Esophagus (tissue), 2 donors: ENCODE results near the gene ATP8B3. TPM values are rescaled to one million over a fixed set of nuclear protein-coding genes. Genes with fewer than 3 reads are reported as not detected.

ENCODE experiments used
- H3K27ac ChIP-seq, 2 donors: one replicate each; pipeline ENCODE4 v1.5.1; 2013; ENCODE audit warnings: low read depth in 2 of 2, mild to moderate bottlenecking in 2 of 2, inconsistent platforms in 1 of 2, low read length in 1 of 2, moderate library complexity in 1 of 2
- H3K27me3 ChIP-seq, 2 donors: one replicate each; pipeline ENCODE4 v1.6.1; 2013; ENCODE audit warnings: low read length in 2 of 2, control low read depth in 1 of 2, mild to moderate bottlenecking in 1 of 2; ENCODE audit not compliant: insufficient read depth in 2 of 2, control insufficient read depth in 1 of 2
- H3K36me3 ChIP-seq, 2 donors: one replicate each; pipeline ENCODE4 v1.6.1; 2013; ENCODE audit warnings: low read length in 1 of 2; ENCODE audit not compliant: control insufficient read depth in 2 of 2, insufficient read depth in 2 of 2
- H3K4me1 ChIP-seq, 2 donors: one replicate each; pipeline ENCODE4 v1.6.1; 2013; ENCODE audit warnings: low read length in 1 of 2; ENCODE audit not compliant: control insufficient read depth in 2 of 2, insufficient read depth in 2 of 2
- H3K4me3 ChIP-seq, 2 donors: one replicate each; pipeline ENCODE4 v1.5.1; 2013; ENCODE audit warnings: low read length in 2 of 2, mild to moderate bottlenecking in 2 of 2, low read depth in 1 of 2, moderate library complexity in 1 of 2
- H3K9me3 ChIP-seq, 2 donors: one replicate each; pipeline ENCODE4 v1.6.1; 2013; ENCODE audit warnings: mild to moderate bottlenecking in 2 of 2, low read depth in 1 of 2, low read length in 1 of 2, moderate library complexity in 1 of 2; ENCODE audit not compliant: control insufficient read depth in 2 of 2, insufficient read depth in 1 of 2
- WGBS, 2 donors: extraction: QIAGEN DNeasy Blood & Tissue Kit; methylation state at CpG; one replicate each; pipeline ENCODE4 v1.1.7; 2013; 5-methylcytosine and 5-hydroxymethylcytosine counted together
- polyA plus RNA-seq, 2 donors: library from polyadenylated mRNA; stranded (reverse); fragments of 200-250 nt; gene quantifications; one replicate each; pipeline ENCODE4 v1.2.3, GENCODE V29; 2013
- donor health status: healthy with polysubstance abuse.
- donor health status: Bipolar disorder and iron deficiency.

The ATP8B3 gene
- polyA plus RNA-seq, 2 donors: 0.68 to 1.2 TPM

DNA sequence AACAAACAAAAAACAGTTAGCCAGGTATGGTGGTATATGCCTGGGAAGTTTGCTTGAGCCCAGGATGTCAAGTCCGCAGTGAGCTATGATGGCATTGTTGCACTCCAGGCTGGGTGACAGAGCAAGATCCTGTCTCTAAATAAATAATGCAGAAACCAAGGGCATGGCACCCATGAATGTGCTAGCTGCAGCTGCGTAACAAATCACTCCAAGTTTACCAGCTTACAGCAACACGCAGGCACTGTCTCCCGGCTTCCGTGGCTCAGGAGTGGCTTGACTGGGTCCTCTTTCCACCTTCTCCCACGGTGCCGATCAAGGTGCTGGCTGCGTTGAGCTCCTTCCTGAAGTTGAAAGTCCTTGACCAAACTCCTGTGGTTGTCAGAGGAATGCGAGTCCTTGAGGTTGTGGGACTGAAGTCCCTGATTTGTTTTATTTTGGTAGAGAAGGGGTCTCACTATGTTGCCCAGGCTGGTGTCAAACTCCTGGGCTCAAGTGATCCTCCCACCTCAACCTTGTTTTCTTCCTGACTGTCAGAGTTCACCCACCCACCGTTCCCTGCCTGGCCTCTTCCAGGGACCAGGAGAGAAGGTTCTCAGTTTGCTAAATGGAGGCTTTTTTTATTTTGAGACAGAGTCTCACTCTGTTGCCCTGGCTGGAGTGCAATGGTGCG is 72.0 kb downstream of the ATP8B3 start:
- no peaks in the 10 kb centered on the region for H3K36me3 ChIP-seq
- H3K27ac ChIP-seq: no peak overlapping the region
- H3K4me1 ChIP-seq: no peaks in the 10 kb centered on the region
- H3K4me3 ChIP-seq: no peak overlapping the region
- 93 to 94% methylated on average over 11 of the region's 11 CpGs for WGBS, 2 donors
- H3K27me3 ChIP-seq: peaks cover 0 to 7% of the 10 kb centered on the region in 2 donors
- peaks cover 0 to 5% of the 10 kb centered on the region in 2 donors for H3K9me3 ChIP-seq

DNA sequence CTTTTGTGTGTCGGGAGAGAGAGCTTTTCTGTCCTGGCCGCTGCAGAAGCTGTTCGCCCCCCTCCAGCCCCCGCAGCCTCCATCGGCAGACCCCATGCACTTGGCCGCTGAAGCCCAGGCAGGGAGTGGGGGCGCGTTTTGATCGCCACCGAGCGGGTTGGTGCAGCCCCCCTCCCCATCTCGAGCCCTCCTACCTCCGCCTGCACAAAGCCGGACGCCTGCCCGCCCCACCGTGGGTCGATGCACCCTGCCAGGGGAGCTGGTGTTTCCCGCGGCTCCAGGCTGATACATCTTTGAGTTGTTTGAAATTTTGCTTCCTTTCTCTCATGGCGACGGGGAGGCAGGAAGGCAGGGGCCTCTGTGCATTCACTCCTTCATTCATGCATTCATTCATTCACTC is 75.1 kb downstream of the ATP8B3 start:
- Histone ChIP-seq H3K27me3 (peaks cover 0 to 6% of the 10 kb centered on the region in 2 donors), H3K4me3 (no peak overlapping the region), H3K9me3 (peaks cover 0 to 5% of the 10 kb centered on the region in 2 donors), H3K27ac (no peak overlapping the region), H3K4me1 (no peaks in the 10 kb centered on the region), H3K36me3 (no peaks in the 10 kb centered on the region)
- 21 to 30% methylated on average over 20 to 22 of the region's 22 CpGs for WGBS, 2 donors

DNA sequence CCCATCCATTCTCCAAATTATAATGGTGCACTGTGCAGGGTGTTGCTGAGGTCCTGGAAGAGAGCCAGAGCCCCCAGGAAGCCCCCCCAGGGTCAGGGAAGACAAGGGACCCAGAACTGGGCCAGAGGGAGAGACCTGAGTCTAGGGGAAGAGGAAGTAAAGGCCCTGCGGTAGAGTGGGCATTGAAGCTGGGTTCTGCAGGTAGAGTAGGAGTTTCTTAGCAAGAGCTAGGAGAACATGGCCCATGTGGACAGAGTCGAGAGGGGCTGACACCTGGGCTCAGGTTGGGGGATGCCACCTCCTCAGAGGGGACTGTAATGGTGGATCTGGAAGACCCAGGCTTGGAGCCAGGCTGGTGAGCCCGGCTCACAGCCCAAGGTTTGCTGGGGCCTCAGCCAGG is 75.8 kb downstream of the ATP8B3 start:
- H3K9me3 ChIP-seq: peaks cover 0 to 5% of the 10 kb centered on the region in 2 donors
- H3K4me1 ChIP-seq: no peaks in the 10 kb centered on the region
- peaks cover 0 to 4% of the 10 kb centered on the region in 2 donors for H3K27me3 ChIP-seq
- no peak overlapping the region for H3K4me3 ChIP-seq
- 48 to 55% methylated on average over 3 of the region's 3 CpGs for WGBS, 2 donors
- no peaks in the 10 kb centered on the region for H3K36me3 ChIP-seq
- no peak overlapping the region for H3K27ac ChIP-seq

DNA sequence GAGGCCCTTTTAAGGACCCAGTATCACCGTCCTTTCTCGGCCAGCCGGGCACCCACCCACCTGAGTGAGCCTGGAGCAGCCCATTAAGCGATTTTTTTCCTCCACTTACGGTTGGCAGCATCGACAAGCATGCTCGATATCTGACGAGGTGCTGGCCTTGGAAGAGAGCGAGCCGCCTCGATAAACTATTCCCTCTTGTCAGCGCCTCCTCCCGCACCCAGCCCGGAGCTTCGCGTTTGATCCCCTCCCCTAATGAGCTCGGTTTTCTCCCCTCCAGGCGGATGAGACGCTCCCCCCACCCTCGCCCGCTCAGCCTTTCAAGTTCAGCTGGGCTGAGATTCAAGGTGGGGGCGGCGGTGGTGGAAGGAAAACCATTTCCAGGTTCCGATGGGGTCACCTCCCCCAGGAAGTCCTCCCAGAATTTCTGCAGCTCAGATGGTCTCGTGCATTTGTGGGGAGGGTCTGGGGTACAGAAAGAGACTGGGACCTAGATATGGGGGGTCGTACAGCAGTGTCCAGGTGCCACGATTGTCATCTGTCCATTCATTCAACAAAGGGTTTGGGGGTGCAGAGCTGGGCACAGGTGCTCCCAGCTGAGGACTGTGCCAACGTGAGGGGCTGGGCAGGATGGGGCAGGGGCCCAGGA is 77.6 kb downstream of the ATP8B3 start:
- H3K36me3 ChIP-seq: no peaks in the 10 kb centered on the region
- H3K27me3 ChIP-seq: peaks cover 0 to 4% of the 10 kb centered on the region in 2 donors
- no peaks in the 10 kb centered on the region for H3K9me3 ChIP-seq
- H3K4me1 ChIP-seq: no peaks in the 10 kb centered on the region
- WGBS, 2 donors: 18 to 19% methylated on average over 28 of the region's 28 CpGs
- no peak overlapping the region for H3K4me3 ChIP-seq
- no peak overlapping the region for H3K27ac ChIP-seq

Other genes starting within 250 kb of the ATP8B3 start
- gene MEX3D, start 244.0 kb downstream of the ATP8B3 start, polyA plus RNA-seq: 1 to 10 TPM; 2.8 to 8.4 TPM
- gene MBD3, start 219.4 kb downstream of the ATP8B3 start, polyA plus RNA-seq: 10 to 100 TPM; 50.0 to 72.8 TPM
- 100 to 1,000 TPM in 1 of 2 donors, 10 to 100 TPM in 1; 70.5 to 105 TPM for gene UQCR11, start 206.8 kb downstream of the ATP8B3 start, polyA plus RNA-seq
- gene TCF3, start 159.7 kb downstream of the ATP8B3 start, polyA plus RNA-seq: 10 to 100 TPM; 23.1 to 27.1 TPM
- gene ONECUT3, start 58.8 kb downstream of the ATP8B3 start, polyA plus RNA-seq: under 1 TPM in 1 of 2 donors, not detected in 1; under 0.01 TPM
- gene REXO1, start 36.2 kb upstream of the ATP8B3 start, polyA plus RNA-seq: 10 to 100 TPM; 13.9 to 27.4 TPM
- gene KLF16, start 51.3 kb upstream of the ATP8B3 start, polyA plus RNA-seq: 10 to 100 TPM in 1 of 2 donors, 1 to 10 TPM in 1; 9.3 to 13.5 TPM
- gene ABHD17A, start 73.2 kb upstream of the ATP8B3 start, polyA plus RNA-seq: 10 to 100 TPM; 73.9 to 76.2 TPM
- 1 to 10 TPM; 6.4 to 6.9 TPM for gene ADAT3, start 93.1 kb upstream of the ATP8B3 start, polyA plus RNA-seq
- gene SCAMP4, start 93.1 kb upstream of the ATP8B3 start, polyA plus RNA-seq: 10 to 100 TPM; 29.0 to 38.6 TPM
- 10 to 100 TPM; 59.9 to 63.7 TPM for gene CSNK1G2, start 128.9 kb upstream of the ATP8B3 start, polyA plus RNA-seq
- 10 to 100 TPM; 40.0 to 48.9 TPM for gene BTBD2, start 203.4 kb upstream of the ATP8B3 start, polyA plus RNA-seq
- gene MKNK2, start 239.0 kb upstream of the ATP8B3 start, polyA plus RNA-seq: 100 to 1,000 TPM; 167 to 244 TPM